ENCODE data around the gene KCNJ18. TPM values are rescaled to one million over a fixed set of nuclear protein-coding genes. Genes with fewer than 3 reads are reported as not detected.
"Not testable (repeated sequence)": the region's sequence is repeated elsewhere in the genome, so short reads cannot be mapped to it uniquely, and the experiment has no call there.

Gene KCNJ18
- total RNA-seq, 6 experiments from 2014 or later = not detected

DNA sequence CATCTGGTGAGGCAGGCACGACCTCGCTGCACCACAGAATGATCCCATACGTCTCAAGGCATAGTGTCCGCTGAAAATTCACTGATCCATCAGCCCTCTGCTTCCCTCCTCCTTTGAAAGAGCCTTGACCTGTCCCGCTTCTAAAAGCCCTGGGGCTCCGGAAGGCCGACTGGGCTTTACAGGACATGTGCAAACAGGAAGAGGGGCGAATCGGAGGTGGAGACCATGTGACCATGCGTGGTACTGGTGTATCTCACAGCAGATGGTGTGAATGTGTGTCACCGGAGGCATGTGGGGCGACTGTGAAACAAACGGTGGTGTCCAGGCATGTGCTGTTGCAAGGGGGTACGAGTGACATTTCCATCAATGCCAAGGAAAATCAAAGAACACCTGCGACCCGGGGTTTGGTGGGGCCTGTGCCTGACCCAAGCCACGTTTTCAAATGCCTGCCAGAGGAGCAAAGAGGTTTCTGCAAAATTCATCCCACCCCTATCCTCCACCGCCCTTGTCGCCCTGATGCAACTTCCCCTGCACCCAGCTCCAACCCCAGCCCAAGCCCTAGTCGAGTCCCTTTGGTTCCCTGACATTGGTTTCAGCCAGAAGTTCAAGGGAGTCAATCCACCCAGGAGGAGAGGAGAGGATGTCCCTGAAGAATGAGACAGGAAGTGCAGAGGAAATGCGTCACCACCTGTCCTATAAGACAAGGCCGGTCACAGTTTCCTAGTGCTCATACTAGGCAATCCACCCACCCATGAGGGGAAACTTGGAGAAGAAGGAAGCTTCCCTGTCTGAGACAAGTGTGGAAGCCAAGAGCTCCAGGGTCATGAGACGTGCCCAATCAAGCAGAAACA is 5.9 kb upstream of the KCNJ18 start:
- TF ChIP-seq, protein P1, sequence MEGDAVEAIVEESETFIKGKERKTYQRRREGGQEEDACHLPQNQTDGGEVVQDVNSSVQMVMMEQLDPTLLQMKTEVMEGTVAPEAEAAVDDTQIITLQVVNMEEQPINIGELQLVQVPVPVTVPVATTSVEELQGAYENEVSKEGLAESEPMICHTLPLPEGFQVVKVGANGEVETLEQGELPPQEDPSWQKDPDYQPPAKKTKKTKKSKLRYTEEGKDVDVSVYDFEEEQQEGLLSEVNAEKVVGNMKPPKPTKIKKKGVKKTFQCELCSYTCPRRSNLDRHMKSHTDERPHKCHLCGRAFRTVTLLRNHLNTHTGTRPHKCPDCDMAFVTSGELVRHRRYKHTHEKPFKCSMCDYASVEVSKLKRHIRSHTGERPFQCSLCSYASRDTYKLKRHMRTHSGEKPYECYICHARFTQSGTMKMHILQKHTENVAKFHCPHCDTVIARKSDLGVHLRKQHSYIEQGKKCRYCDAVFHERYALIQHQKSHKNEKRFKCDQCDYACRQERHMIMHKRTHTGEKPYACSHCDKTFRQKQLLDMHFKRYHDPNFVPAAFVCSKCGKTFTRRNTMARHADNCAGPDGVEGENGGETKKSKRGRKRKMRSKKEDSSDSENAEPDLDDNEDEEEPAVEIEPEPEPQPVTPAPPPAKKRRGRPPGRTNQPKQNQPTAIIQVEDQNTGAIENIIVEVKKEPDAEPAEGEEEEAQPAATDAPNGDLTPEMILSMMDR (IDR thresholded peaks at IDR 0.05) = no peak
- DNase-seq = no peak
- H3K27ac Mint-ChIP-seq = no peak overlapping the region
- peaks cover 6% of the 10 kb centered on the region for H3K4me1 Mint-ChIP-seq (ENCODE audit: low read depth)
- H3K27me3 Mint-ChIP-seq (ENCODE audit: insufficient read depth) = no peaks in the 10 kb centered on the region
- no peaks in the 10 kb centered on the region for H3K36me3 Mint-ChIP-seq (ENCODE audit: low read depth)
- H3K9me3 Mint-ChIP-seq = peaks cover 42% of the 10 kb centered on the region
- H3K4me3 Mint-ChIP-seq = no peak overlapping the region

DNA sequence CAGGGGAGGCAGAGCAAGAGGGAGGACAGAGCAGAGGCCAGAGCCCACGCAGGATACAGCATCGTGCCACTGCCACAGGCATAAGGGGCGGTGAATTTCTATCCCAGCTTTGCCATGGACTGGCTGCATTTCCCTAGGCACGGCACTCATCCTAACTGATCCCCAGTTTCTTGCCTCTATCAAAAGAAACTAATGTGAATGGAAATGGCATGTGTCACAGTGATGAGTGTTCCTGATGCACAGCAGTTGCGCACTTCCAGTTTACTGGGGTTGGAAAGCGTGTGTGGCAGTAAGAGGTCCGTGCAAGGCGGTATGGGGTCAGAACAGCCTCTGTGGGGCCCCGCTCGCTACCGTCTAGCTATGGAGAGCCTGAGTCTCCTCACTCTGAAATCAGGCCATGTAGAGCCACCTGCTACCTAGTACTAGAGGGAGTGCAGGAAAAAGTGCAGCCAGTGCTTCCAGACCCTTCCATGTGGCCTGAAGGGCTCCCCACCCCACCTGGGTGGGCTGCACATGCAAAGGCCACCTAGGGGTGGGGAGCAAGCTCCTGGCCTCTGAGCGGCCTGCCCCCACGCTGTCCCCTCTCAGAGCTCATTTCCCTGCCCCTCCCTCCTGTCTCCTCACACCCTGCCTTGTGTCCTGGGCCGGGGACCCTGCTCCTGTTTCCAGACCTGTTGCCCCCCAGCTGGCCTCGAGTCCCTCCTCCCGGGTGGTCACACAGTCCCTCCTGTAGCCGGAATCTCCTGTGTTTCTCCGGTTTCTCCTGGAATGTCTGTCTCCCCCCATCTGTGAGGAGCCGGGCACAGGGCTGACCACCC is 5.0 kb upstream of the KCNJ18 start:
- DNase-seq = no peak

DNA sequence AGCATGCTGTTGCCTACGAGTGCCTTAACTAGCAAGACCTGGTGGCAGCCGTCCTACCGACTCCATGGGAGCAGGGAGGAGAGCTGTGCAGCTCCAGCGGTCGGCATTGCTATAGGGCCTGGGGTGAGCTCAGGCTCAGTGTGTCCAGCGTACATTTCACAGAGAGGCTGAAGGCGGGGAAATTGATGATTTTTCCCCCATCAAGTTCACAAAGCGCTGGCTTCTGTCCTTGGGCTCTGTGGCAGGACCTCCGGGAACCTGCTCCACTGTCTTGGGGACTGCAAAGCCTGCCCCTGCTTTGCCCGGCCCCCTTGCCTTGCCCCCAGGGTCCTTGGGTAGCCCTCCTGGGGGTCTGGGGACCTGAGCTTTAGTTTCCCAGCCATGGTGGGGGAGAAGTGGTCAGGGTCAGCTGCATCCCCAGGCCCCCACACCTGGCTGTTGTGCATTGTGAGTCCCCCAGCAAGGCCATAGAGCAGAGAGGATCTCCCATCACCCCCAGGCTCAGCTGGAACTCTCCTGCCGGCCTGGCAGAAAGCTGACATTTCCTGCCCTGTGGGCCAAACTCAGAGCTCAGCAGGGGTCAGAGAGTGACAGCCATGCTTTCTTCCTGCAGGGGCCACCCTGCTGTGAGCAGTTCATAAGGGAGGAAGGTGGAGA is 3.9 kb upstream of the KCNJ18 start:
- Mint-ChIP-seq H3K27ac (no peak overlapping the region), H3K27me3 (ENCODE audit: insufficient read depth) (no peaks in the 10 kb centered on the region)

More for the DNA sequence above, 5.0 kb upstream of the KCNJ18 start:
- H3K4me3 Mint-ChIP-seq = no peak overlapping the region
- H3K27ac Mint-ChIP-seq = no peak overlapping the region
- H3K27me3 Mint-ChIP-seq (ENCODE audit: insufficient read depth) = no peaks in the 10 kb centered on the region
- H3K9me3 Mint-ChIP-seq = peaks cover 45% of the 10 kb centered on the region
- H3K4me1 Mint-ChIP-seq (ENCODE audit: low read depth) = peaks cover 6% of the 10 kb centered on the region
- TF ChIP-seq, protein P1 (IDR thresholded peaks at IDR 0.05) = no peak
- H3K36me3 Mint-ChIP-seq (ENCODE audit: low read depth) = no peaks in the 10 kb centered on the region

DNA sequence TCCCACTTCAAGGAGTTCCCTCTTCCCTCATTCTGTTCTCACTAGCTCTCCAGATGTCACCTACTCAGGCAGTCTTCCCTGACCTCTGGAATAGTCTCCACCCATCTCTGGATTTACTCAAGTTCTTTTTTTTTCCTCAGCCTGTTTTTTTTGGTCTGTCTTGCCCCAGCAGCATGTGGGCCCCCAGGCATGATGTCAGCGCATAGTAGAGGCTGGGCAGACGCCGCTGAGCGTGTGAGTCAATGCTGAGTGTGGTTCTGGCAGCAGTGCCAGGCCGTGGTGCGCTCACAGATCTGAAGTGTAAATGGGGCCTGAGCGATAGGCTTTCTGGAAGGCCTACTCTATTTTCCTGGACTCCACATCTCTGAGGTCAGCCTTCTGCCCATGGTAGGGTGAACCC is 2.7 kb upstream of the KCNJ18 start:
- H3K27me3 Mint-ChIP-seq (ENCODE audit: insufficient read depth) = no peaks in the 10 kb centered on the region
- H3K27ac Mint-ChIP-seq = peak overlapping the region; percentile 40; the same call in 1 of the 2 replicates
- H3K36me3 Mint-ChIP-seq (ENCODE audit: low read depth) = no peaks in the 10 kb centered on the region
- peaks cover 43% of the 10 kb centered on the region for H3K9me3 Mint-ChIP-seq
- H3K4me3 Mint-ChIP-seq = no peak overlapping the region
- TF ChIP-seq, protein P1 (IDR thresholded peaks at IDR 0.05) = no peak
- H3K4me1 Mint-ChIP-seq (ENCODE audit: low read depth) = peaks cover 6% of the 10 kb centered on the region
- peak; percentile 65 for DNase-seq

More for the DNA sequence above, 3.9 kb upstream of the KCNJ18 start:
- no peaks in the 10 kb centered on the region for H3K36me3 Mint-ChIP-seq (ENCODE audit: low read depth)
- no peak overlapping the region for H3K4me3 Mint-ChIP-seq
- peaks cover 45% of the 10 kb centered on the region for H3K9me3 Mint-ChIP-seq
- TF ChIP-seq, protein P1 (IDR thresholded peaks at IDR 0.05) = no peak
- peaks cover 6% of the 10 kb centered on the region for H3K4me1 Mint-ChIP-seq (ENCODE audit: low read depth)
- DNase-seq = no peak

DNA sequence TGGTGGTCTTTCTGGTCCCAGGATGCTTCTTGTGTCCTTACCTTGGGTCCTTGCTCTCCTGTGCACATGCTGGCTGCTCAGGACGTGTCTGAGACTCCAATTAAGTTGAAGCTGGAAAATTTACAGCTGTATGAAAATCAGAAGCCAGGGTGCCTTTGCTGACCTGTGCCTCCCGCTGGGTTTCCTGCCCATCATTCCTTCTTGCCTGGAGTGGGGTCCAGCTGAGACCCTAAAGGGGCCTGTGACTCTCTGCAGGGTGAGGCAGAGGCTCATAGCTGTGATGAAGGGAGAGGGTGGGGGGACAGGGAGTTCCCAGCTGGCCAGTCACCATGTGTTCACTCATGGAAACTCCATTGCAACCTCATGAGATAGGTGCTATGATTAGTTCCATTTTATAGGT is 1.5 kb upstream of the KCNJ18 start:
- not testable (repeated sequence) for H3K27ac Mint-ChIP-seq; H3K4me1 Mint-ChIP-seq (ENCODE audit: low read depth); H3K27me3 Mint-ChIP-seq (ENCODE audit: insufficient read depth); DNase-seq; H3K36me3 Mint-ChIP-seq (ENCODE audit: low read depth); H3K4me3 Mint-ChIP-seq
- peaks cover 50% of the 10 kb centered on the region for H3K9me3 Mint-ChIP-seq

DNA sequence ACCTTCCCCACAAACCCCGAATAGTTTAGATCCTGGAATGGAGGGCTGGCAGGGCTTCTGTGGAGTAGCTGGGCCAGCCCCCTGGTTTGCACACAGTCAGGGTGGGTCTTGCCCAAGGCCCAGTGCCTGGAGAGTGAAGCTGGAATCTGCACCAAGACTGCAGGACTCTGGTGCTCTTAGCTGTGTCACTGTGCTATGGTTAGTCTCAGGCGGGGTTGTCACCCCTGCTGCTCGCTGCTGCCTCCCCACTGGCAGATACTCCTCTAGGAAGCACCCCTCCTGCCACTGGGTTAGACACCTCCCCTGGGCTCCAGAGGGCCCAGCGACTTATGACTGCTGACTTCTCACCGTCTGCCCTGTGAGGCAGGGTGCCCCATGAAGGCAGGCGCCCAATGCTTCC is 842 bp upstream of the KCNJ18 start:
- peaks cover 48% of the 10 kb centered on the region for H3K9me3 Mint-ChIP-seq
- H3K4me1 Mint-ChIP-seq (ENCODE audit: low read depth); H3K4me3 Mint-ChIP-seq; DNase-seq; H3K36me3 Mint-ChIP-seq (ENCODE audit: low read depth); H3K27ac Mint-ChIP-seq; H3K27me3 Mint-ChIP-seq (ENCODE audit: insufficient read depth): not testable (repeated sequence)

DNA sequence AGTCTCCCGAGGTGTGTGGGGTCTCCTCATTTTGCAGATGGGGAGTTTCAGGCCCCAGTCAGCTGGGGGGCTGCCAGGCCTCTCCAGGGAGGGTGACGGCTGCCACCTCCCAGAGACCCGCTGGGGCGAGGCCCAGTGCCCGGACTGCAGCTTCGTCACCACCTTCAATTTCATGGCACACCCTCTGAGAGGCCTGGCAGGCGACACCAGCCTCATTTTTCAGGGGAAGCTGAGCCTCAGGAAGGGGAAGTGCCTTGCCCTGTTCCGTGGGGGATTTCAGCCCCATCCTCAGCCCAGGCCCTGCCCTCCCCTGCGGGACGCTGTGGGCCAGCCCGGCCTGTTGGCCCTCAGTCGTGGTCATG is 362 bp downstream of the KCNJ18 start:
- H3K36me3 Mint-ChIP-seq (ENCODE audit: low read depth); DNase-seq; H3K4me1 Mint-ChIP-seq (ENCODE audit: low read depth); H3K4me3 Mint-ChIP-seq; H3K27me3 Mint-ChIP-seq (ENCODE audit: insufficient read depth); H3K27ac Mint-ChIP-seq: not testable (repeated sequence)
- H3K9me3 Mint-ChIP-seq = peaks cover 48% of the 10 kb centered on the region

DNA sequence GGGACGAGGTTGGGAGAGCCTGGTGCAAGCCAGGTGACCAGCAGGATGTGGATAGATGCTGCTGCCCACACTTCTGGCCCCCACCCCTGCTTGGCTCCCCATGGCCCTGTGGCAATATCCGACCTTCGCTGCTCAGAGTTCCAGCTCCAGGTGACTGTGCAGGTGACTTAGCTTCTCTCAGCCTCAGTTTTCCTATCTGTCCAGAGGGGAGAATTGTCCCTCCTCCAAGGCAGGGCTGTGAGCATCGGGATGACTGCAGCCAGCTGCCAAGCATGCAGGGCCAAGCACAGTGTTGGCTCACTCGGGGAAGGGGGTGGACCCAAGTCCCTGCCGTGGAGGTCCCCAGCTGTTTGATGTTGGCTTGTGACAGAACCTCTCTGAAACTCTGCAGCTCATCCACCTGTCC is 1.1 kb downstream of the KCNJ18 start:
- not testable (repeated sequence) for H3K4me1 Mint-ChIP-seq (ENCODE audit: low read depth); H3K4me3 Mint-ChIP-seq; DNase-seq; H3K27me3 Mint-ChIP-seq (ENCODE audit: insufficient read depth); H3K36me3 Mint-ChIP-seq (ENCODE audit: low read depth); H3K27ac Mint-ChIP-seq
- peaks cover 51% of the 10 kb centered on the region for H3K9me3 Mint-ChIP-seq

DNA sequence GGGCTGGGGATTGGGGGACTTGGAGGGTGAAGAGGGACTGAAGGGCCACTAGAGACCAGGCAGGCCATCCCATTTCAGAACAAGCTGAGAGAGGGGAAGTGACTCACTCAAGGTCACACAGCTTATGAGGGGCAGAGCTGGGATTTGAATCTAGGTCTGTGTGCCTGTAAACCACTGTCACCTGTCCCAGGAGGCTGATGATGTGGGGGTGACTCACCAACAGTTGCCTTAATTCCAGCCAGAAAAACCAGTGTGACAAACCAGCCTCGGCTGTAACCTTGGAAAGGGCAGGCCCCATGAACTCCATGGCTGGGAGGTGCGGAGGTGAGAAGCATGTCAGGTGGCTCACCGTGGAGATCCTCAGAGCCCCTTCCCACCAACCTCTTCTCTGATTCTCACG is 1.6 kb downstream of the KCNJ18 start:
- peaks cover 51% of the 10 kb centered on the region for H3K9me3 Mint-ChIP-seq
- H3K4me3 Mint-ChIP-seq; DNase-seq; H3K27me3 Mint-ChIP-seq (ENCODE audit: insufficient read depth); H3K27ac Mint-ChIP-seq; H3K36me3 Mint-ChIP-seq (ENCODE audit: low read depth); H3K4me1 Mint-ChIP-seq (ENCODE audit: low read depth): not testable (repeated sequence)
